AG09309 (cell line): Measurements from ENCODE around the gene MUC2.

ENCODE experiments used
- DNase-seq: peaks from one replicate; pipeline ENCODE4 v3.0.0-alpha.2; 2010; ENCODE audit warnings: low read depth
- H3K4me3 ChIP-seq: 2 replicates; pipeline ENCODE4 v1.5.1; 2011; ENCODE audit warnings: mild to moderate bottlenecking, low read depth, low read length, moderate library complexity; ENCODE audit not compliant: control insufficient read depth
- CTCF ChIP-seq: IDR thresholded peaks from 2 replicates; pipeline ENCODE4 v1.5.1; 2011; ENCODE audit warnings: mild to moderate bottlenecking, low read depth, low read length, inconsistent platforms; ENCODE audit not compliant: insufficient read depth, control insufficient read depth; ENCODE audit errors: missing control alignments

MUC2 gene

GRCh38 chr11:1077417-1078119 lies 2.9 kb downstream of the MUC2 start:
- no peak overlapping the region for H3K4me3 ChIP-seq
- TF ChIP-seq CTCF: no peak
- no peak for DNase-seq

- no peak for TF ChIP-seq CTCF
- DNase-seq: no peak
- no peak overlapping the region for H3K4me3 ChIP-seq
Measured at GRCh38 chr11:1078191-1078601, 3.5 kb downstream of the MUC2 start.

- H3K4me3 ChIP-seq: no peak overlapping the region
- no peak for DNase-seq
- no peak for TF ChIP-seq CTCF
Measured at GRCh38 chr11:1081601-1082311, 7.1 kb downstream of the MUC2 start.

DNA sequence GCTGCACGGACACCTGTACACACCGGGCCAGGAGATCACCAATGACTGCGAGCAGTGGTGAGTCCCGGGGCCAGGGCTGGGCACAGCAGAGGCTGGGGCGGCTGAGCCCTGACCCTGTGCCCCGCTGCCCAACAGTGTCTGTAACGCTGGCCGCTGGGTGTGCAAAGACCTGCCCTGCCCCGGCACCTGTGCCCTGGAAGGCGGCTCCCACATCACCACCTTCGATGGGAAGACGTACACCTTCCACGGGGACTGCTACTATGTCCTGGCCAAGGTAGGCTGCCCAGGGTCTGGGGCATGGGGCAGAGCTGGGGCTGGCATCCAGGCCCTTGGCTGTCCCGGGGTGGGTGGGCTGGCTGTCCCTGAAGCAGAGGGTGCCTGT lies 7.7 kb downstream of the MUC2 start:
- no peak for DNase-seq
- TF ChIP-seq CTCF: no peak
- no peak overlapping the region for H3K4me3 ChIP-seq

DNA sequence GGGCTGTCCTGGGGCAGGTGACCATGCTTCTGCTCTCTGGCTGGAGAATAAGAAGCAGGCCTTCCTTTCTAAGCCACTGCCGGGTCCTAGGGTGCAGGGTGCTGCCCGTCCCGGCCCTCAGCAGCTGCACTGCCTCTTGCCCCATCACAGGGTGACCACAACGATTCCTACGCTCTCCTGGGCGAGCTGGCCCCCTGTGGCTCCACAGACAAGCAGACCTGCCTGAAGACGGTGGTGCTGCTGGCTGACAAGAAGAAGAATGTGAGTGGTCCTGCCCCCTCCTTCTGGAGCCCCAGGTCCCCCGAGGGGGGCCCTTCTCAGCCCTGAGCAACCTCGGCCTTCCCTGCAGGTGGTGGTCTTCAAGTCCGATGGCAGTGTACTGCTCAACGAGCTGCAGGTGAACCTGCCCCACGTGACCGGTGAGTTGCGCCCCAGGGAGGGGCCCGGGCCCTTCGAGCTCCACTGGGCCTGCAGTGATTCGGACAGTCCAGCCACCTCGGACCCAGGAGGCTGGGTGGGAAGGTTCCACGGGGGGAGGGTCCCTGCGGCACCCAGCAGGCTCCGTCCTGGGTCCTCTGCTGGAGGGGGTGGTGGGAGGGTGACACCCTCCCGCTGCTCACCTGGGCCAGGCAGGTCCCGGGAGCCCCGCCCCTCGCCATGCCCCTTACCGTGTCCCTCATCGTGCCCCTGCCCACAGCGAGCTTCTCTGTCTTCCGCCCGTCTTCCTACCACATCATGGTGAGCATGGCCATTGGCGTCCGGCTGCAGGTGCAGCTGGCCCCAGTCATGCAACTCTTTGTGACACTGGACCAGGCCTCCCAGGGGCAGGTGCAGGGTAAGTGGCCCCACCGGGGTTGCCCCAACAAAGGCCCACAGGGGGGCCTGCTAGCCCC lies 8.3 kb downstream of the MUC2 start:
- no peak for TF ChIP-seq CTCF
- no peak overlapping the region for H3K4me3 ChIP-seq

More for the DNA sequence above, 8.3 kb downstream of the MUC2 start:
- no peak for DNase-seq
